GM21723 (cell line): ENCODE measurements around the gene LRP11.

Experiments
- ATAC-seq: cut with Tn5 transposase; IDR thresholded peaks from one replicate; pipeline ENCODE4 v1.9.1; 2021; ENCODE audit warnings: mild to moderate bottlenecking, moderate library complexity; ENCODE audit not compliant: unreplicated experiment

The LRP11 gene

DNA sequence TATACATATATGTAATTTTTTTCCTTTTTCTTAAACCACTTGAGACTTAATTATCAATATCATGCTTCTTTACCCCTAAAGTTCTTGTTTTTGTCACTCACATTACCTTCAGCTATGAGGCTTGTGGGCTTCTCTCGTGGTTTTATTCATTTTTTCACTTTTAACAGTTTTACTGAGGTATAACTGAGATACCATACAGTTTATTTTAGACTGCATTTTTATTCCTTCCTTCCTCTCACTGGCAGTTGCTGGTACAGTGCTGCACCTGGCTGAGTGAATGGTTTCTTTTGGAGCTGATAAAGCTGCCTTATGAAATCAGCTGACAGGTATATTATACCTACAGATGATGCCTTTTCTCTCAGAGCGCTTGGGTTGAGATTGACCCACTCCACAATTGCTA is 54.4 kb downstream of the LRP11 start:
- ATAC-seq = no peak

DNA sequence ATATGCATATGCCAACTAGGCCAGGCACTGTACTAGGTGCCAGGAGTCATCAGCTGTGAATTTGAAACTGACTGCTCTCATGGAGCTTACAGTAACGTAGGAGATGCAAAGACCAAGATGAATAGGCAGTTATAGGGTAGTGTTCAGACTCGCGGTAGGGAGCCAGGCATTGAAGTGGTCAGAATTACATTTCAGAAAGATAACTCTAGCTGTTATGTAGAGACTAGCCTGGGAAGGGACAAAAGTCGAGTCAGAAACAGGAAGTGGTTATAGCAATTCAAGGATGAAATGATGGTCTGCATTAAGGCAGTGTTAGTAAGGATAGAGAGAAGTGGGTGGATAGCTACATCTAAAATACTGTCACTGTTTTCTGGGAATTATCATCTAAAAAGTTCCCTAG is 58.0 kb downstream of the LRP11 start:
- no peak for ATAC-seq

GRCh38 chr6:149783551-149783950 is 80.6 kb downstream of the LRP11 start:
- ATAC-seq = no peak

DNA sequence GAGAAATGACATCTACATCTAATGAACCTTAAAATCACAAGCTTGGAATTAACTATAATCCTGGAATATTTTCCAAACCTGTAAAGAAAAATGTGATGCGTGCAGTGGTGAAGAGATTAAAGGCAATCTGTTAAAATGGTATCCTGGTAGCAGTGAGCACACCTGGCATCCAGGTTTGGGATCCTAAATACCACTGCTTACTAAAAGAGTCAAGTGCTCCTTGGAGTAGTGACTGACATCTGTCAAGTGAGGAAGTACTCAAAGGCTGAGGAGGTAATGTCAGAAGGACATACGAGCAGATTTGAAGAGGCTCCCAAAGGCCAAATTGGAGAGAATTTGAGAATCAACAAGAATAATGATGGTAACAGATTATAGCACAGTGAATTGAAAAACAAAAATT is 81.8 kb downstream of the LRP11 start:
- no peak for ATAC-seq

GRCh38 chr6:149781715-149782114 is 82.4 kb downstream of the LRP11 start:
- no peak for ATAC-seq

- no peak for ATAC-seq
These were observed 84.6 kb downstream of the LRP11 start for GRCh38 chr6:149779644-149779963.

DNA sequence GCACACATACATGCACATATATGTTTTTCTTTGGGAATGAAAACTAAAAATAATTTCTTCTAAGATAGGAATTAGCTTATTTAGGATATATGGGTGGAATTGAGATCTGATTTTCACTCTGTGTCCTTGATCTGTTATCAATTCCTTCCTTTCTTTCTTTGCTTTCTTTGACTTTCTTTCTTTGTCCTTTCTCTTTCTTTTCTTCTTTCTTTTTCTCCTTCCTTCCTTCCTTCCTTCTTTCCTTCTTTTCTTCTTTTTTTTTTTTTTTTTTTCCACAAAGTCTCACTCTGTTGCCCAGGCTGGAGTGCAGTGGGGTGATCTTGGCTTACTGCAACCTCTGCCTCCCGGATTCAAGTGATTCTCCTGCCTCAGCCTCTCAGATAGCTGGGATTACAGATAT is 86.5 kb downstream of the LRP11 start:
- no peak for ATAC-seq

GRCh38 chr6:149771925-149772324 is 92.2 kb downstream of the LRP11 start:
- no peak for ATAC-seq

DNA sequence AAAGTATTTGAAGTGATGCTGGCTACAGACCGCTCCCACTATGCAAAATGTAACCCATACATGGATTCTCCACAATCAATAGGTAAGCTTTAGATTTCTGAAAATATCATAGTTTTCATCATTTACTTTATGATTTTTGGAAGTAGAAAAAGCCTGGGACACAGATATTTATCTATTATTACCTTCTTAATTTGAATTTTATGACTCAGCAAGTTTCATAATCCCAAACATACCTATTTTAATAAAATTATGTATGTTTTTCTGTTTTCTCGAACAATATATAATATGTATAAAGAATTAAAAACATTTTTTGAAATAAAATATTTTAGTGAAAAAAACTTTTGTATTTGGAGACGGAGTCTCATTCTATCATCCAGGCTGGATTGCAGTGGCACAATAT is 93.0 kb downstream of the LRP11 start:
- ATAC-seq = no peak

GRCh38 chr6:149769676-149770075 is 94.5 kb downstream of the LRP11 start:
- ATAC-seq = no peak
